Measurements from ENCODE around the gene TTC39B.

TTC39B gene

DNA sequence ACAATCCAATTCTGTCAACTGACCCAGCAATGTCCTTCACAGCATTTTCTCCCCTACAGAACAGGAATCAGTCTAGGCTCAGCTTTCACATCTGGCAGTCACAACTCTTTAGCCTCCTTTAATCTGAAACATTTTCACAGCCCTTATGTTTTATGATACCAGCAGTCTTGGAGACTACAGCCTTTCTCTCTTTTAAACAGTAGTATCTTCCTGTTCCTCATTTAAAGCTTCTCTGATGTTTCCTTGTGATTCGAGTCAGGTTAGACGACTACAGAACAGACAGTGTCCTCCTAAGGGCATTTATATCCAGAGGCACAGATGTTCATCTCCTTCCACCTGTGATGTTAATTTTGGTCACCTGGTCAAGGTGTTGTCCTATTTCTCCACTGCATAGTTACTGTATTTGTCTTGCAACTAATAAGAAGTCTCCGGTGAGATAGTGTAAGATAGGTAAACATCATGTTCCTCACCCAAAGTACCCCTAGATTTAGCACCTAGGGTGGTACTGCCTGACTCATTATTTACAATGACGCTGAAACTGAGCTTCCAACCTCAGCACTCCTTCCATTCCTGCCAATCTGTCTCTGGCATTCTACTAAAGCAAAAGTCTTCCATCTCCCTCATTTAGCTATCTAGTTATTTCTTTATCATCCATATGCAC lies 20.7 kb downstream of the TTC39B start:
- TF ChIP-seq, protein P1, sequence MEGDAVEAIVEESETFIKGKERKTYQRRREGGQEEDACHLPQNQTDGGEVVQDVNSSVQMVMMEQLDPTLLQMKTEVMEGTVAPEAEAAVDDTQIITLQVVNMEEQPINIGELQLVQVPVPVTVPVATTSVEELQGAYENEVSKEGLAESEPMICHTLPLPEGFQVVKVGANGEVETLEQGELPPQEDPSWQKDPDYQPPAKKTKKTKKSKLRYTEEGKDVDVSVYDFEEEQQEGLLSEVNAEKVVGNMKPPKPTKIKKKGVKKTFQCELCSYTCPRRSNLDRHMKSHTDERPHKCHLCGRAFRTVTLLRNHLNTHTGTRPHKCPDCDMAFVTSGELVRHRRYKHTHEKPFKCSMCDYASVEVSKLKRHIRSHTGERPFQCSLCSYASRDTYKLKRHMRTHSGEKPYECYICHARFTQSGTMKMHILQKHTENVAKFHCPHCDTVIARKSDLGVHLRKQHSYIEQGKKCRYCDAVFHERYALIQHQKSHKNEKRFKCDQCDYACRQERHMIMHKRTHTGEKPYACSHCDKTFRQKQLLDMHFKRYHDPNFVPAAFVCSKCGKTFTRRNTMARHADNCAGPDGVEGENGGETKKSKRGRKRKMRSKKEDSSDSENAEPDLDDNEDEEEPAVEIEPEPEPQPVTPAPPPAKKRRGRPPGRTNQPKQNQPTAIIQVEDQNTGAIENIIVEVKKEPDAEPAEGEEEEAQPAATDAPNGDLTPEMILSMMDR (tag by site-specific recombination; IDR thresholded peaks at IDR 0.05), result no peak
- TF ChIP-seq ZNF335 (tag by site-specific recombination; conservative IDR thresholded peaks at IDR 0.05) (no peak), ZNF76 (tag by site-specific recombination; IDR thresholded peaks at IDR 0.05; ENCODE audit: borderline replicate concordance, low read depth) (no peak), ZNF341 (tag by site-specific recombination; IDR thresholded peaks at IDR 0.05; ENCODE audit: low read depth) (no peak), GLI4 (tag by site-specific recombination; IDR thresholded peaks at IDR 0.05) (no peak), PRDM1 (tag by site-specific recombination; IDR thresholded peaks at IDR 0.05) (no peak), BCL11B (tag by site-specific recombination; IDR thresholded peaks at IDR 0.05; ENCODE audit: low read depth) (no peak), ZNF510 (tag by site-specific recombination; IDR thresholded peaks at IDR 0.05; ENCODE audit: insufficient replicate concordance) (no peak), ZNF624 (tag by site-specific recombination; IDR thresholded peaks at IDR 0.05) (no peak), ZNF169 (tag by site-specific recombination; IDR thresholded peaks at IDR 0.05) (no peak), ZSCAN30 (tag by site-specific recombination; IDR thresholded peaks at IDR 0.05) (no peak), HOXC10 (CRISPR knock-in tag; IDR thresholded peaks at IDR 0.05) (no peak), GLIS2 (tag by site-specific recombination; IDR thresholded peaks at IDR 0.05) (no peak), ZNF48 (tag by site-specific recombination; IDR thresholded peaks at IDR 0.05) (no peak)
- TF ChIP-seq, protein P2, sequence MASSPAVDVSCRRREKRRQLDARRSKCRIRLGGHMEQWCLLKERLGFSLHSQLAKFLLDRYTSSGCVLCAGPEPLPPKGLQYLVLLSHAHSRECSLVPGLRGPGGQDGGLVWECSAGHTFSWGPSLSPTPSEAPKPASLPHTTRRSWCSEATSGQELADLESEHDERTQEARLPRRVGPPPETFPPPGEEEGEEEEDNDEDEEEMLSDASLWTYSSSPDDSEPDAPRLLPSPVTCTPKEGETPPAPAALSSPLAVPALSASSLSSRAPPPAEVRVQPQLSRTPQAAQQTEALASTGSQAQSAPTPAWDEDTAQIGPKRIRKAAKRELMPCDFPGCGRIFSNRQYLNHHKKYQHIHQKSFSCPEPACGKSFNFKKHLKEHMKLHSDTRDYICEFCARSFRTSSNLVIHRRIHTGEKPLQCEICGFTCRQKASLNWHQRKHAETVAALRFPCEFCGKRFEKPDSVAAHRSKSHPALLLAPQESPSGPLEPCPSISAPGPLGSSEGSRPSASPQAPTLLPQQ (tag by site-specific recombination; IDR thresholded peaks at IDR 0.05), result no peak
- TF ChIP-seq, protein P3, sequence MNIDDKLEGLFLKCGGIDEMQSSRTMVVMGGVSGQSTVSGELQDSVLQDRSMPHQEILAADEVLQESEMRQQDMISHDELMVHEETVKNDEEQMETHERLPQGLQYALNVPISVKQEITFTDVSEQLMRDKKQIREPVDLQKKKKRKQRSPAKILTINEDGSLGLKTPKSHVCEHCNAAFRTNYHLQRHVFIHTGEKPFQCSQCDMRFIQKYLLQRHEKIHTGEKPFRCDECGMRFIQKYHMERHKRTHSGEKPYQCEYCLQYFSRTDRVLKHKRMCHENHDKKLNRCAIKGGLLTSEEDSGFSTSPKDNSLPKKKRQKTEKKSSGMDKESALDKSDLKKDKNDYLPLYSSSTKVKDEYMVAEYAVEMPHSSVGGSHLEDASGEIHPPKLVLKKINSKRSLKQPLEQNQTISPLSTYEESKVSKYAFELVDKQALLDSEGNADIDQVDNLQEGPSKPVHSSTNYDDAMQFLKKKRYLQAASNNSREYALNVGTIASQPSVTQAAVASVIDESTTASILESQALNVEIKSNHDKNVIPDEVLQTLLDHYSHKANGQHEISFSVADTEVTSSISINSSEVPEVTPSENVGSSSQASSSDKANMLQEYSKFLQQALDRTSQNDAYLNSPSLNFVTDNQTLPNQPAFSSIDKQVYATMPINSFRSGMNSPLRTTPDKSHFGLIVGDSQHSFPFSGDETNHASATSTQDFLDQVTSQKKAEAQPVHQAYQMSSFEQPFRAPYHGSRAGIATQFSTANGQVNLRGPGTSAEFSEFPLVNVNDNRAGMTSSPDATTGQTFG (tag by site-specific recombination; IDR thresholded peaks at IDR 0.05; ENCODE audit: borderline replicate concordance), result no peak
- TF ChIP-seq, protein P4, sequence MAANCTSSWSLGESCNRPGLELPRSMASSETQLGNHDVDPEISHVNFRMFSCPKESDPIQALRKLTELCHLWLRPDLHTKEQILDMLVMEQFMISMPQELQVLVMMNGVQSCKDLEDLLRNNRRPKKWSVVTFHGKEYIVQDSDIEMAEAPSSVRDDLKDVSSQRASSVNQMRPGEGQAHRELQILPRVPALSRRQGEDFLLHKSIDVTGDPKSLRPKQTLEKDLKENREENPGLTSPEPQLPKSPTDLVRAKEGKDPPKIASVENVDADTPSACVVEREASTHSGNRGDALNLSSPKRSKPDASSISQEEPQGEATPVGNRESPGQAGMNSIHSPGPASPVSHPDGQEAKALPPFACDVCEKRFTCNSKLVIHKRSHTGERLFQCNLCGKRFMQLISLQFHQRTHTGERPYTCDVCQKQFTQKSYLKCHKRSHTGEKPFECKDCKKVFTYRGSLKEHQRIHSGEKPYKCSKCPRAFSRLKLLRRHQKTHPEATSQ (tag by site-specific recombination; IDR thresholded peaks at IDR 0.05), result no peak
- TF ChIP-seq, protein P5, sequence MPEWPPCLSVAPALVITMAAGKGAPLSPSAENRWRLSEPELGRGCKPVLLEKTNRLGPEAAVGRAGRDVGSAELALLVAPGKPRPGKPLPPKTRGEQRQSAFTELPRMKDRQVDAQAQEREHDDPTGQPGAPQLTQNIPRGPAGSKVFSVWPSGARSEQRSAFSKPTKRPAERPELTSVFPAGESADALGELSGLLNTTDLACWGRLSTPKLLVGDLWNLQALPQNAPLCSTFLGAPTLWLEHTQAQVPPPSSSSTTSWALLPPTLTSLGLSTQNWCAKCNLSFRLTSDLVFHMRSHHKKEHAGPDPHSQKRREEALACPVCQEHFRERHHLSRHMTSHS (tag by site-specific recombination; IDR thresholded peaks at IDR 0.05), result no peak
- TF ChIP-seq, protein P6, sequence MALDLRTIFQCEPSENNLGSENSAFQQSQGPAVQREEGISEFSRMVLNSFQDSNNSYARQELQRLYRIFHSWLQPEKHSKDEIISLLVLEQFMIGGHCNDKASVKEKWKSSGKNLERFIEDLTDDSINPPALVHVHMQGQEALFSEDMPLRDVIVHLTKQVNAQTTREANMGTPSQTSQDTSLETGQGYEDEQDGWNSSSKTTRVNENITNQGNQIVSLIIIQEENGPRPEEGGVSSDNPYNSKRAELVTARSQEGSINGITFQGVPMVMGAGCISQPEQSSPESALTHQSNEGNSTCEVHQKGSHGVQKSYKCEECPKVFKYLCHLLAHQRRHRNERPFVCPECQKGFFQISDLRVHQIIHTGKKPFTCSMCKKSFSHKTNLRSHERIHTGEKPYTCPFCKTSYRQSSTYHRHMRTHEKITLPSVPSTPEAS (tag by site-specific recombination; IDR thresholded peaks at IDR 0.05), result no peak
- TF ChIP-seq, protein P7, sequence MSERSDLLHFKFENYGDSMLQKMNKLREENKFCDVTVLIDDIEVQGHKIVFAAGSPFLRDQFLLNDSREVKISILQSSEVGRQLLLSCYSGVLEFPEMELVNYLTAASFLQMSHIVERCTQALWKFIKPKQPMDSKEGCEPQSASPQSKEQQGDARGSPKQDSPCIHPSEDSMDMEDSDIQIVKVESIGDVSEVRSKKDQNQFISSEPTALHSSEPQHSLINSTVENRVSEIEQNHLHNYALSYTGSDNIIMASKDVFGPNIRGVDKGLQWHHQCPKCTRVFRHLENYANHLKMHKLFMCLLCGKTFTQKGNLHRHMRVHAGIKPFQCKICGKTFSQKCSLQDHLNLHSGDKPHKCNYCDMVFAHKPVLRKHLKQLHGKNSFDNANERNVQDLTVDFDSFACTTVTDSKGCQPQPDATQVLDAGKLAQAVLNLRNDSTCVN (tag by site-specific recombination; optimal IDR thresholded peaks at IDR 0.05), result no peak
- ChIA-PET CTCF (interaction anchor here (1.9 kb wide), 1 partner anchor 8 kb away, joined by 5 read pairs; no protein-coding TSS in a partner anchor), POLR2A (interaction anchor here (1.0 kb wide), 1 partner anchor 21 kb away, joined by 4 read pairs; the partner anchor contains the start of gene TTC39B)
- Histone ChIP-seq H3K36me3 (ENCODE audit: control insufficient read depth in 2 of 2, insufficient read depth in 1 of 2, low read length in 2 of 2) (no peaks in the 10 kb centered on the region), H3K27ac (ENCODE audit: extremely low read depth, low read depth, low read length) (no peak overlapping the region), H3K4me1 (ENCODE audit: control insufficient read depth, insufficient read depth, low read length) (0 out of 2 replicates have a peak, but pooled peaks cover 3% of the 10 kb centered on the region), H3K9me3 (ENCODE audit: control insufficient read depth, insufficient read depth, low read depth, low read length) (no peaks in the 10 kb centered on the region), H3K4me3 (ENCODE audit: low read depth, low read length) (no peak overlapping the region)
